NCI-H2227 (cell line): ENCODE data around the gene GNG2.

Source experiments
- DNase-seq: peaks from one replicate; lab custom pipeline; 2025; ENCODE audit not compliant: unreplicated experiment; lab: John Stamatoyannopoulos, UW

The GNG2 gene

DNA sequence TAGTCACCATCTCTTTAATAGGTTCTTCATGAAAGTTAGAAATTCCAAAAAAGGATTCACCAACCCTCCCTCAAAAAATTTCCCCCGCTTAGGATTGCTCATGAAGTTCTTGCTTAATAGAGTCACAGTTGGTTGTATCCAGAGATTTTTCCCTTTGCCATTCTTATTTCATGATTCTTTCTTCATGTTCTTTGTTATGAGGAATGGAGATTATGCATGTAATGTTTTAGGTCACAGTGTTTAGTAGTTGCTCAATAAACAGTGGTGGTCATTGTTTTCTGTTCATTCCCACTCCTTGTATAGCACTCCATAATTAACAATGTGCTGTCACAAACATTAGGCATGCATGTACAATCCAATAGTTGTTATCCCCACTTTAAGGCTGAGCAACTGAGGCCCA is 77.7 kb downstream of the GNG2 start:
- no peak for DNase-seq

DNA sequence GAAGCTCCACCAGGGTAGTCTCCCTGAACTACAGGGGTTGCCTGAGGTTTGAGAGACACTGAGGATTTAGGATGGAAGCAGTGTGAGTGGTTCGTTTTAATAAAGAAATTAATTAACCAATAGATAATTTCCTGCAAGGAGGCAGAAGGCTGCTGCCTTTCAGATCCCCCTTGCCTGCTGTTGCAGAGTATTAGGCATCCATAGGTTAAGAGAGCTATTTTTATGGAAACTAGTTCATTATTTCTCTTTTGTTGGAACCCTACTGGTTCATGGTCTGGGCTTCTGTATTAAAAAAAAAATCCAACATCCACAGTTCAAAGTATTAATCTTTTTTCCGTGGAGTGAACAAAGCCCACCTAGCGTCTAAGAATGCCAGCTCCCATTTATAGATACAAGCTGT is 78.4 kb downstream of the GNG2 start:
- no peak for DNase-seq

DNA sequence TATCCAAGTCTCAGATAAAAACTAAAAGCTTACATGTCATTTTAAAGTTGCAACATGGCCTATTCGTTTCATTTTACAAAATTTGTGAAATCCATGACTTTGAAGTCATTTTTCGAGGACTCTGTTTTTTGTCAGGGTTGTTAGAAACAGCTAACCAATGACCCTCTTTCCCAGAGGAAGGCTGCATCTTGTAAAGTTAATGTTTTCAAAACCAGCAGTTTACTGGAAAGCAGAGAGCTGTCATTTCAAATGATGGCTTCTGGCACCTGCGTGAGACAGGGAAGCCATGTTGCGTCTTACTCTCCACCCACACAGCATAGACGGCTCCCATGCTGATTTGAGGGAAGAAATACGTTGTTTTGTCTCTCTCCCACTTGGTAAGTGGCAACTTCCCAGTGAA is 78.8 kb downstream of the GNG2 start:
- DNase-seq: no peak

DNA sequence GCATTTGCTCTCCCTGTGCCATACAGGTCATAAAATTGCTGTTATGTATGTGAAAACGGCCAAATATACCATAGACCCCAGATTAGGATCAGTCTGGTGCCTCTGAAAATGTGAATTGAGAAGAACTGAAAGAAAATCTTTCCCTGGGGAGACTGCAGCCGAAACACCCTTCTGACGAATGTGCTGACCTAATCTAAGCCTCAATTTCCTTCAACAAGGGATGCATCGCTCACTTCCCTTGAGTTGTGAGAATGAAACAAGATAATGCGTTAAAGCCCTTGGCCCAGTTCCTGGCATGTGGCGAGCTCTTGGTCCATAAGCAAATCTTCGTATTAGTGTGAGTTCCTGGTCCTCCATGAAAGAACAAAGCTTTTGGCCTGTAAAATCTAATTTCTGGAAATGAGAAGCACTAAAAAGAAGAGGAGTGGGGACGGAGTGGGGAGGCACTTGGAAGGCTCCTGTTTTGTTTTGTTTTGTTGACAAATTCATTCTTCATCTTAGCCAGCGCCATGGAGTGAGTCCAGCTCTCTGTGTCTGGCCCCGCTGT is 79.4 kb downstream of the GNG2 start:
- no peak for DNase-seq

DNA sequence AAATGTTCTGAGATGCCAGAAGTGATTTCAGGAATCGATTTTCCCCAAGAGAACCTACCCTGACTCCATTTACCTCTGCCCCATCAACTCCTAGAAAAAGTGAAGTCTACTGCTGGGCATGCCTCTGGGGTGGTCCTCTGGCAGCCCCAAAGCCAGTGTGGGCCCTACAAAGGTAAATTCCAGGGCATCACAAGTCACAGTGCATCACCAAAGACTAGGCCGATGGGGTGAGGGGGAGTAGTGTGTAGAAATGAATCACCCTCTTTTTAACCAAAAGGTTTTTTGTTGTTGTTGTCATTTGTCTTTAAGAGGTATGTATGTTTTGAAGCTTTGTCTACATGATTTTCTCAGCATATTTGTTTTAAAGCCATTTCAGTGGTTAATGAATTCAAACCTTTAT is 82.6 kb downstream of the GNG2 start:
- DNase-seq: no peak

DNA sequence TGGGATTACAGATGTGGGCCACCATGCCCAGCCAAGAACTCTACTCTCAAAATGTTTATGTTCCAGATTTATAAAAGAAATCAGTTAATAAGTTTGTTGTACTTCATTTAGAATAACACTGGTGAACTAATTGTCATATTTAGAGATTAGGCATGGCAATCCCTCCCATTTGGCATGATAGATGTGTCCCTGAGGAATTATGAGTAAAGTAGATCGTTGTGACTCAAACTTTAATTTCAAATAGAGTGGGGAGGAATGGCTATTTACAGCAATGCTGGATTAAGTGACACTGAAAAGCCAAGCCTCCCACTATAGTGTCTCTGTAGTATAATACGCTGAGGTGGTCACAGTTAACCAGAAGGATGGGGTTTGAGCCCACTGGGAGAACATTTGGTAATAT is 89.6 kb downstream of the GNG2 start:
- DNase-seq: no peak

DNA sequence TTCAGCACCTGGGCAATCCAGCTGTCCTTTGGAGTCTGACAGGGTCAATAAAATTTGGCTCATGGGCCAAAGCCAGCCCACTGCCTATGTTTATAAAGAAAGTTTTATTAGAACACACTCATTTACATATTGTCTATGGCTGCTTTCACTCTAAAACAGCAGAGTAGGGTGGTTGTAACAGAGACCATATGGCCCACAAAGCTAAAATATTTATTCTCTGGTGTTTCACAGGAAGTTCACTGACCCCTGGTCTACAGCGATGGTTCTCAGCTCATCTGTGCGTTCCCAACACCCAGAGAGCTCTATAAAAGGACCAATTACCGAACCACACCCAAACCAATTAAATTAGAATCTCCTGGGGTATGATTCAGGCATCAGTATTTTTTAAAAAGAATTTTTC is 91.2 kb downstream of the GNG2 start:
- DNase-seq: no peak

DNA sequence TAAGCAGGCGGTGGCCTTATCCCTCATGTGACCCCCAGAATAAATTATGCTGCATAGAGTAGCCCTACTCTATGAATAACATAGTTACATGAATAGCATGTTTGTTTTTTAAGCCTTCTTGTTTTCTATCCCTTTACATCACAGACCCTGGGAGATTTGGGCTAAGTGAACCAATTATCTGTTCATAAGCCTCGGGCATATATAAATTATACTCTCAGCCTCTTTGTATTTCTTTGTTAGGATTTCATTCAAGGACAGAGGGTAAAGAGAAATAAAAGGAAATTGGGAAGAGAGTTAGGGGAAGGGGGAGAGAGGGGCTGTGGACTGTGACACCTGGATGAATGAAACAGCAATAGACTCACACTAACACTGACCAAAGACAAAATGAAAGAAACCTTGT is 93.6 kb downstream of the GNG2 start:
- DNase-seq: peak; percentile 14

DNA sequence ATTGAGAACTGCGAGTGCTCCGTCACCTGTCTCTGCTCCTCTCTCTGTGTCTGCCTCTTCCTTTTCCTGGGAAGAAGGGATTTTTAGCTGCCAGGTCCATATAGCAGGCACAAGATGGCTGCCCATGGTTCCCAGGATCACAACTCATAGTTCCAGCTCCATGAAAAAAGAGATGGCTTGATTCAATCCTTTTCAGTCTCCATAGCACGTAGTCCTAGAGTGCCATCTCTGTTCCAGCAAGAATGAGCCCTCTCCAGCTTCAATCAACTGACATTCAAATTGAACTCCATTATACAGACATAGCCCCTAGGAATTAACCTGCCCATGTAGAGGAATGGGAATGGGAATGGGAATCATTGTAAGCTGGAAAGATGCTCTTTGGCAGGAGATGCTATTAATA is 94.2 kb downstream of the GNG2 start:
- DNase-seq: no peak

DNA sequence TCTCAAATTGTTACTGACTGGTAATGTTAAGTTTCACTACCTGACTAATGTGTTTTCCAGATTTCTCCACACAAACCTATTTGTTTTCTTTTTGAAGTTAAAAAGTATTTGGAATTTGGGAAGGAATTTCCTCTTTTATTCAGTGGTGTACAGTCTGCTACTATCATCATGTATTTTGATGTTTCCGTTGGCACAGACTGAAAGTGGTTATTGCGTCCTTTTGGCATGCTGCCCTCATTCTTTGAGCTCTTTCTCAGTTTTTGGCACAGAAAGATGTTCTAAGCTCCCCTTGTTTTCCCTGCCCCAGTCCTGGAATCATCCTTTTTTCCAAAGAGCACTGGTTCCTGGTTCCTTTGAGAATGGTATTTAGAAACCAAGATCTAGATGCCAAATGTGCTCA is 97.5 kb downstream of the GNG2 start:
- no peak for DNase-seq

DNA sequence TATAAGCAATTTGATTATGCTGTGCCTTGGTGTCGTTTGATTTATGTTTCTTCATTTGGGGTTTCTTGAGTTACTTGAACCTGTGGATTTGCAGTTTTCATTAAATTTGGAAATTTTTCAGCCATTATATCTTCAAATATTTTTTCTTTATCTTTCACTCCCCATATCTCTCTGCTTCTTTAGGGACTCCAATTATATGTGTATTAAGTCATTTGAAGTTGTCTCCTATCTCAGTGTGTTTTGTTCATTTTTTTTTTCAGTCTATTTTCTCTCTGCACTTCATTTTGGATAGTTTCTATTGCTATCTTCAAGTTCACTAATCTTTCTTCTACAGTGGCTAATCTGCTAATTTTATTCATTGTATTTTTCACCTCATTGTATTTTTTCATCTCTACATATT is 99.5 kb downstream of the GNG2 start:
- no peak for DNase-seq

DNA sequence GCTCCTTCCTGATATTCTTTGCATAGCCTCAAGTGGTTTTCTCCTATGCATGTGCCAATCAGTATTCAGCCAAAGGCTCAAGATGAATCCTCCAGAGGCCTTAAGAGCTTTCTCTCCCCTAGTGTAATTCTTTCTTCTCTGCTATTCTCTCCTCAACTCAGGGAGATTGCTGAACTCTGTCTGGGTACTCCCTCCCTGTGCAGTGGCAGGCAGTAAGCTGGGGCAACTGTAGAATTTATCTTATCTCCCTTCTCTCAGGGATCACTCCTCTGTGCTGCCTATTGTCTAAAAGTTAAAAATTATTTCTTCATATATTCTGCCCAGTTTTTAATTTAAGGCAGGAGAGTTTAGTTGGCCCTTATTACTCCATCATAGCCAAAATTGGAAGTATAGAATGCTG is 100.5 kb downstream of the GNG2 start:
- no peak for DNase-seq

DNA sequence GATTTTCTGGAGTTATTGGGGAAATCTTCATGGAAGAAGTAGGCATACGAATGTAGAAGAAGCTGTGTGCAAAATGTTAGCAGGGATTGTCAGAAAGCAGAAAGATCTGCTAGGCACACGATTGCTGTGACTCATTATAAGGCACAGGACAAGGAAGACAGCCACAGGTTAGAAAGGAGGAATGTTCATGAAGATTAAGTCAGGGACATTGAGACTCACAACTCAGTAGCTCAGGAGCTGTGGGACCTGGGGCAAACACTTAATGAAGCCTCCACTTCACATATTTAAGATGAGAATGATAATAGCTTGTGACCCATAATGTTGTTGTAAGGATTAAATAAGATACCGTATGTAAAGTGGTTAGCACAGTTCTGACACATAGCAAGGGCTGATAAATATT is 102.3 kb downstream of the GNG2 start:
- no peak for DNase-seq

DNA sequence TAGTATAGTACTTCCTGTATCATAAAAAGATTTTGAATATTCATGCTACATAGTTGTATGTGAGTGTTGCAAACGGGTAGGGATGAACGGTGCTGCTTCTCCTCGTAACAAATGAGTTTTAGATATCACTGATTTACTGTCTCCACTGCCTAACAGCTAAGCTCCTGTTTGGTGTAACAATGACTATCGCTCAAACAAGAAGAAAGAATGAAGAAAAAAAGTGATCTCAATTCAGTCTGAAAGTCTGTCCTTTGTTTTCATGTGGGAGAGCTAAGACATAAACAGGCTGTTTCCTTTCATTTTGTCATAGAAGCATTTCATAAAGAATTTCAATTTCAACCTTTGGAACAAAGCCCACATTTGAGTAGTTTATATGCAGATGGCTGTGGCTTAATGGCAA is 102.9 kb downstream of the GNG2 start:
- DNase-seq: no peak

DNA sequence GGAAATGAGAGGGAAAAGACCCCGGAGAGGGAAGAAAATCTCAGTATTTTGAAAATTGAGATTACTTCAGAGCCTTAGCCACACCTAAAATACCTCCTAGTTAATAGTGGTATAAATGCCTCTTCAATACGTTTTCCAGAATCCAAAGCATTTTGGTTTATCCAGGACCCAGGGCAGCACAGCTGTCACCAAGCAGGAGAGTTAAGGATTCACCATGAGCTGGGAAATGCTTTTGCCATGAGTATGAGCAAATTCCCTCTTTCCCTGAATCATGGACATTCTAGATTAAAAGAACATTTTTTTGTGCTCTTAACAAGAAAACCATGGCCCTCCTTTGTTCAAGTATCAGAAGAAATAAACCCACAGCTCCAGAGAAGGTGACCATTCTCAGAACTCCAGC is 107.1 kb downstream of the GNG2 start:
- DNase-seq: no peak

DNA sequence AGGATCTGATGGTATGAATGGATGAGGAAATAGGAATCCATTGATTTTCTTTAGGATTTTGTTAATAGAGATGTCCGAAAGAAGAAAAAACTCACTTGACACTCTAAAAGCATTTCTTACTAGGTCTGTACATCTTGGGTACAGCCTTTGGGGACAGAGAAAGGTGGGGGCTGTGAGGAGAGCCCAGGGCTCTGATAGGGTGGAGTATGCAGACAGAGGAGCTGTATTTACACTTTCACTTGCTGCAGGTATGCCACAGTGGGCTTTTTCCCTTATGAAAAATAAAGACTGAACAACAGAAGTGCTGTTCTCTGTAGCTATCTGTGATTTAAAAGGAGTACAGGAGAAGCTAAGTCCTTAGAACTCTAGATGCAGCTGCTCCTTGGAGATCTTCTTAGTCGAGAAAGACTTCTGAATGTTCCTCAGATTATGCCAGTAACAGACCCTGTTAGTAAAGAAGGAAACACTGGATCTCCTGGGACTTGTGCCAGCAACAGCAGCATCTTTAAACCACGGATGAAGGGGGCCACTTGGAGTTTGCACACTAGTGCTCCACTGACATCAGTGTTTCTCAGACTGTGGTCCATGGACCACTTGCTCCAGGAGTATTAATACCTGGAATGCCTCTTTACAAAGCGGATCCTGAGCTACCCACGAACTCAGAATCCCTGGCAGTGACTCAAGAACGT is 109.6 kb downstream of the GNG2 start:
- no peak for DNase-seq

DNA sequence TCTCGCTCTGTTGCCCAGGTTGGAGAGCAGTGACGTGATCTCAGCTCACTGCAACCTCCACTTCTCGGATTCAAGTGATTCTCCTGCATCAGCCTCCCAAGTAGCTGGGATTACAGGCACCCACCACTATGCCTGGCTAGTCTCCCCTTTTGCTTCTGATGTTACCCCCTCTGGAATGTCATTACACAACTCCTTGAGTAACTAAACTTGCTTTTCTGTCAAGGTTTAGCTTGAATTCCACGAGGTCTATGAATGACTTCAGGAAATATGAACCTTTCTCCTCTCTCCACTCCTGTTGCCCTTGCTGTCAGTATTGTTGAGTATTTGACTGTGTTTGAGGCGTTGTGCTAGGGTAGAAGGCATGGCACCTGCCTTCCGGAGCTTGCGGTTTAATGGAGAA is 112.2 kb downstream of the GNG2 start:
- DNase-seq: no peak

DNA sequence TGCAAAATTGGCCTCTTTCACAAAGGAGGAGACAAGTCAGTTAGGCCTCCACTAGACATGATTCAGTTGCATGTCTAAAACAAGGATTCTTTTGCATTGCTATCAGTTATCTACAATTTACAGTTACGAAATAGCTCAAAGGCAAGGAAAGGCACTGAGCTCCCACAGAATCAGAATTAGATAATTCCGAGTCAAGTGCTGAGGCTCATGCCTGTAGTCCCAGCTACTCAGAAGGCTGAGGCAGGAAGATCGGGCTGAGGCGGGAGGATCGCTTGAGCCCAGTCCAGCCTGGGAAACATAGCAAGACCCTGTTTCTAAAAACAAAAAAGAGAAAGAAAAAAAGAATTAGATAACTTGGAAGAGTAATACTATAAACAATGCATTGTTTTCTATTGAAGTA is 116.7 kb downstream of the GNG2 start:
- no peak for DNase-seq

DNA sequence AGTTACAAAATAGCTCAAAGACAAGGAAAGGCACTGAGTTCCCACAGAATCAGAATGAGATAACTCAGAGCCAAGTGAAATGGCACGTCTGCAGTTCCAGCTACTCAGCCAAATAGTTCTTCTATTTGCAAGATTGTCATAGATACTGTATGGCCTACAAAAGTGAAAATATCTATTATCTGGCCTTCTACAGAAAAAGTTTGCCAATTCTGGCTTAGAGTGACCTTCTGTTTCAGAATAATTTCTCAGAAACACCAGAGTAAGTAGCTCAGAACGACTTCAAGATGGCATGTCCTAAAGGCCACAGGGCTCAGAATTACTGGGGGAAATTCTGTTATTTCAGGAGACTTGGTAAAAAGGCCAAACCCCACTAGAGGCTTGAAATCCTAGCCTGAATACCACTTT is 118.3 kb downstream of the GNG2 start:
- DNase-seq: no peak

DNA sequence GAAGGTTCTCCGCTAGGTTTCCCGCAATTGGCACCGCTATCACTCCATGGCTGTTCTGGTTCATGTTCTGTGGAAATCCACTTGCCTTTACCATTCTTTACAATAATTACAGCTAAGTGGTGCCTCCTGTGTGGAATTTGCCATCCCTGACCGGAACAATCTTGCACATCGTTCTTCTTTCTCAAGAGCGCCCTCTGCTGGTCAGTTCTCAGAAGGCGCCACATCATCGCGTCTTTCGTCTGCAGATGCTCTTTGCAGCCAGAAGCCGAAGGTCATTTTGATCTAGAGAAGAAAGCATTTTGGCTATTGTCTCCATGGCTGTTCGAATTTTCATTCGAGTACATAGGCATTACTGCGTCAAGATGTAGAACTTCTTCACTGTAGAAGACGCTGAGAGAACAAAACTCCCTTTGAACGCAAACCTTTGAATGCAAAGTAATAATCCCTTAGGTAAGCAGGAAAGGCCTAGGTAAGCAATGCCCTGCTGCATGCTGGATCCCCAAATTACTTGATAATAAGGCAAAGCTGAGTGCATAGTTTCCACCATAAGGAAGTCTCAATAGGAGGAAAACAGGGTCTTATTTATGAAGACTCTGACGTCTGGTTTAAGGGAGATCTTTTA is 118.8 kb downstream of the GNG2 start:
- peak; percentile 85 for DNase-seq

DNA sequence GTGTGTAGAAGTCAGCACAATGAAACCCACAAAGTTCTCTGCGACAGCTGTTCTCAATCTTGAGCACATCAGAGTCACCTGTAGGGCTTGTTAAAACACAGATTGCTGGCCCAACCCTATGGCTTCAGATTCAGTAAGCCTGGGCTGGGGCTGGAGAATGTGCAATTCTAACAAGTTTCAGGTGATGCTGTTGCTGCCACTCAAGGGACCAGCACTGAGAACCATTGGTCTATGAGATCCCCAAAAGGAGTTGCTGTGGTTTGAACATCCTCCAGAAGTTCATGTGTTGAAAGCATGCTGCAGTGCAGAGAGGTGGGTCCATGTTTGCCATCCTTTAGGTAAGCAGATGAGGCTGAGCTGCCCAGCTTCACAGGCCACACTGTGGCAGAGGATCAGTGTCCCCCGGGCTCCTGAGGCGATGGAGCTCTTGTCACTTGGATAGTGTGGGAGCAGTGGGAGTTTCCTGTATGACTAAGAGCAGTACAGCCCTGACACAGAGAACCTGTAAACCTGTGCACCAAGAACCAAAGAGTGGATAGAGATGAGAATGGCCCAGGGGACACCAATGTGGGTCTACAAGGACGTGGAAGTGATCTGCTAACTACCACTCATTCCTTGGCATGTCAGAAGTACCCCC is 120.9 kb downstream of the GNG2 start:
- DNase-seq: no peak

DNA sequence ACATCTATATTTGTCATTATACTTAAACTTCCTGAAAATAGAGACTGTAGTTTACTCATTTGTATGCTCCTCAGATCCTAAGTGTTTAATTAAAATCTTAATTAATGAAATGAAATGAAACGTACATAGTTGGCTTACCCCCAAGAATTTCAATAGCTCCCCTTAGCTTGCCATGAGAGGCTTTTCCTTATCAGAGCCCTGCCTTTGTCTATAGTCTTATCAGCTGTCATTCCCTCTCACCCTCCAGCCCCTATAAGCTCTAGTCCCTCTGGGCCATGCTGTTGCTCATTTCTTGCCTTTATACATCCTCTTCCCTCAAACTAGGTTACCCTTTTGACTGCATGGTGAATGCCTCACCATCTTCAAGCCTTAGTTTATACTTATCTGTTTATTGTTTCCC is 127.8 kb downstream of the GNG2 start:
- DNase-seq: no peak
